GM18499 (cell line): ENCODE measurements around the gene VPS13D.

Source experiments
- ATAC-seq: cut with Tn5 transposase; IDR thresholded peaks from one replicate; pipeline ENCODE4 v1.9.1; 2021; ENCODE audit warnings: moderate number of reproducible peaks; ENCODE audit not compliant: insufficient read depth, unreplicated experiment

Gene VPS13D

DNA sequence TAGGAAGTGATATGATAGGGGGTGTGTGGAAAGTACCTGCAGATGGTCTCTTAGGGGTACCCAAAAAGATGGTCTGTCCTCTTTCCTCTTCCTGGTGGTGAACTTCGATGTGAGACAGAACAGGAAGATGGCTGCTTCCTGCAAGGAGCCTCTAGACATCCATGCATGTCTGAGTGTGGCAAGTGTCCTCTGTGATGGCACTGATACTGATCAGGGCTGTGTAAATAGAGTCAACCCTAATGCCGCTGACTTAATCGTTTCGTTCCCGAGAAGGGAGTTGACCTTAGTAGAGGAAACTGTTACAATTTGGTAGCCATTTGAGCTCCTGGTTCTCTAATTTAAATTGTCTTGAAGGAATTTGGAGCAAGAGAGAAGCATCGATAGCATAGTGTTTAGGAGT, 168.6 kb downstream of the VPS13D start:
- no peak for ATAC-seq

DNA sequence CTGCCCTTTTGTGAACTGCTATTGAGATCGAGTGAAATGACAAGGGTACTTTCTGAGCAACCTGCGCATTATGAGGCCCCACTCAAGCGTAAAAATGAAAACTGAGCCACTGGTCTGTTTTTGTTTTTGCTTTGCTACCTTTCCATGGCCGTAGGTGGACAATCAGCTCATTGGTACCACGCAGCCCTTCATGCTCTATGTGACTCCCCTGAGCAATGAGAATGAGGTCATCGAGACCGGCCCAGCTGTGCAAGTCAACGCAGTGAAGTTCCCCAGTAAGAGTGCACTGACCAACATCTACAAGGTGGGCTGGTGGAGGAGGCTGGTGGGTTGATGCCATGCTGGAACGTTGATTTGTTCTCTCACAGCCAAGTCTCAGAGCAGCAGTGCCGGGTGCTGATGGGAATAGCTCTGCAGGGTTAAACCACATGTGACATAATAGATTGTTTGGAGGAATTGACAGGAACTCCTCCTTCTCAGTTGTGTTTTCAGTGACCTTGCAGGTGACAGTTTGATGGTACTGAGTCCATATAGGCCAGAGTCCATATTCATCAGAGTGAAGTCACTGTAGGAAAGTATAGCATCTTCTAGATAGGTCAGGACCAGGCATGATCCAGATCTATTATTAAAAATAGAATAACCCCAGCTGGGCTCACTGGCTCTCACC, 170.3 kb downstream of the VPS13D start:
- ATAC-seq, result no peak

DNA sequence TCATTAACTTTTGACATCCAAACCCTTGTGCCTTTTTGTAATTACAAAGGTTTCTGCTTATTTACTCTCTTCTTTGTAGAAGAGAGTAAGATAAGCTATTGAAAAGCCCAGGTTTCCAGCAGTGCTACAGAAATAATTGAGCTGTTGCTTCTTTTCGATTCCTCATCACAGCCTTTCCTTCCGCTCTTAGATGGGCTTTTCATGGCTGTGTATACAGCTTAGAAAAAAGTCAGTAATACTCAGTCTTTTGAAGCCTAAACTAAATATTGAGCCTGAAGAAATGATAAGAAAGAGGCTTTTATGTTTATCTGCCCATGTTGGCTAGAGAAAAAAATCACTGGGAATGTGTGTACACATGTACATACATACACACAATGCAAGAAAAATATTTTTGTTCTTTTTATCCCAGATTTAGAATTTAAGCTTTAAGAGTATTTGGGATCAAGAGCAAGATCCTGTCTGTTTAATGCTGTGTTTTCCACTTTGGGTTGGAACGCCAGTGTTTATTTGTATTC, 172.4 kb downstream of the VPS13D start:
- no peak for ATAC-seq

DNA sequence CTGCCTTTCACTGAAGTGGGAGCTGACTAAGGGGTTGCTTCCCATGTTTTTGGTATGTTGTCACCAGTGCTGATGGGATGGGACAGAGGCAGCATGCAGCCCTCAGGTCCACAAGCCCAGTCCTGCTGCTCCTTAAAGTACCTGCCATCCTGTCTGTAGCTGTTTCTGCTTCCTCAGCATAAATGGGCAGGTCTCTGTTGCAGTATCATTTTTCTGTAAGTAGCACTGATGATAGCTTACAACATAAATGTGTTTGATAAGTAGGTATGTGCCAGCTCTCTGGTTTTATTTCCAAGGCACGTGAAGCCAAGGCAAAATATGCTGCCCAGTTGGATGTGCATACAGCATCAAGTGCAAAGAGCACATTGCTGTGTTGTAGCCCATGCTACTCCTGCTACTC, 173.0 kb downstream of the VPS13D start:
- ATAC-seq, result no peak

DNA sequence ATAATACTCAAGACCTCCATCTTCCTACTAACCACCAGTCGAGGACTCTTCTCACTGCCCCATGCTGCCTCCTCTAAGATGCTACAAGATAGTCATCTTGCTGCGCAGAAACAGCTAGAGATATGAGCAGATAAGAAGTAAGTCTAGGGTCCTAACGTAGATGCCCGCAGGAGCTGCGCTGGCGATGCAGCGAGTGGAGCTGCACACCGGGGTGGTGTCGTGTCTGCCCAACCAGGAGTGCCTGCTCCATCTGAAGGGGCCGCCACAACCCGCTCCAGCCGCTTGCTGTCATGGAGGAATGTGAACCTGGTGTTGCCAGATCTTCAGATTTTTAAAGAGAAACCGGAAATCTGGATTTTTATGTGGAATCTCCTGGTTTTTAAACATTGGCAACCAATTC, 175.1 kb downstream of the VPS13D start:
- ATAC-seq, result no peak

DNA sequence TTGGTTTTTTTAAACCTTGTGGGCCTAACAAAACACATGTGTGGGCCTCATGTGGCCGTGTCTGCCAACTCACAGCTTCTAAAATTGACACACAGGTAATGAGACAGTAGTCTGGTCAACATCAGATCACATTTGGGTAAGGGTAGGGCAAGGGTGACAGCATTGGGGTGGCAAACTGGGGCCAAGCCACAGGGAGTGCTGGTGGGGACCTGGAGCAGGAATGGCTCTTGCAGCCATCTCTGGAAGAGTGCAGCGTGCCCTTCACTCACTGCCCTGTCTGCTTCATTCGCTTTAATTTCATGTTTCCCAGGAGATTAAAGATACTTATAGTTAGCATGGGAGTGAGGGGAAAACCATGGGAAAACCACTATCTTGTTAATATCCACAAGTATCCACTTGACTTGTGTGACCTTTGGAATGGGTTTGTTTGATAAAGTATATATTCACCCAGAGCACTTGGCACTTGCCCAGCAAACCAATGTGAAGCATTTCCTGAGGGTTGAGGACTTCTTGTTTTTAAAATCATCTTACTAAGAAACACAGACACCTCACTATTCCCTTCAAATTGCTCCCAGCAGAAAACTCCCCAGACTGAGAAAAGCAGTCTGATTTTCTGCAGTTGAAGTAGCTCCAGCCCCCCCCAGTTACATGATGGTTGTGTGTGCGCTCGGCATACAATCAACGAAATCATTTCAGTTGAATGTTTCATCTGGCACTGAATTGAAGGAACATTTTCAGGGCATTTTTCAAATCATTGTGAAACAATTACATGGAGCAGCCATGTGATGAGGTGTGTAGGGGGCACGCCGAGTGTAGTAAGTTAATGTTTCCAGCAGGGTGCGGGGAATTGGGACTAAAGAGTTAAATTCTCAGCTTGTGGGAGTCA, 175.7 kb downstream of the VPS13D start:
- no peak for ATAC-seq

DNA sequence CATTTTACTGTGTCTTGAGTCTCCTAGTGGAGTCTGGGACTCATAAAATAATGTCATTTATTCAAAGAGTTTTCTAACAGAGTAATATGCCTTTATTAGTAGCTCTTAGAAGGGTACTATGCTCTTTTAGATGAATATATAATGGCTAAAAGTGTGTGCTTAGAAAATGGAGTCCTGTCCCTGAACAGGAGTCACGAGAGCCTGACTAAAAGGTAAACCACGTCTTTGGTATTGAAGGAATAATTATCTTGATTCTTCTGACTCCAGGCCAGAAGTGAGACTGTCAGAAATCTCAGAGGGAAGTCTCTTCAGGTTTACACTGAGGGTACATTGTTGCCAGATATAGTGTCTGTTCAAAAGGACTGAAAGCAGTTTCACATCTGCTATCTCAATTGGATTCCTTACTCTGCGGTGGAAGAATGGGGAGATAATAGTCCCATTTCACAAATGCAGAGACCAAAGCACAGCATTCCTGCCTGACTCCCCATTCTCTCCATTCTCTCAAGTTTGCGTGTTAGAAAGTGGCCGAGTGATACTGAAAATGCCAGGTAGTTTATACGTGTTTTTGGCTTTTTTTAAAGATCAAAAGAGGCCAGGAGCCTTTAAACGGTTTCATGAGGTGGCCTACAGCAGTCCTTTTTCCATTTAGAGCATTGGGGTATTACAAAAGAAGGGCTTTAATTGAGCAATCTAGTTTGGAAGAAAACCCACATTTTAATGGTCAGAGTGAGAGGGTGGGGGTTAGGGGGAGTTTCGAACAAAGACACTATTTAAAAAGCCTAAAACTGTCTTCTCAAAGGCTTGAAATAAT, 176.6 kb downstream of the VPS13D start:
- no peak for ATAC-seq

DNA sequence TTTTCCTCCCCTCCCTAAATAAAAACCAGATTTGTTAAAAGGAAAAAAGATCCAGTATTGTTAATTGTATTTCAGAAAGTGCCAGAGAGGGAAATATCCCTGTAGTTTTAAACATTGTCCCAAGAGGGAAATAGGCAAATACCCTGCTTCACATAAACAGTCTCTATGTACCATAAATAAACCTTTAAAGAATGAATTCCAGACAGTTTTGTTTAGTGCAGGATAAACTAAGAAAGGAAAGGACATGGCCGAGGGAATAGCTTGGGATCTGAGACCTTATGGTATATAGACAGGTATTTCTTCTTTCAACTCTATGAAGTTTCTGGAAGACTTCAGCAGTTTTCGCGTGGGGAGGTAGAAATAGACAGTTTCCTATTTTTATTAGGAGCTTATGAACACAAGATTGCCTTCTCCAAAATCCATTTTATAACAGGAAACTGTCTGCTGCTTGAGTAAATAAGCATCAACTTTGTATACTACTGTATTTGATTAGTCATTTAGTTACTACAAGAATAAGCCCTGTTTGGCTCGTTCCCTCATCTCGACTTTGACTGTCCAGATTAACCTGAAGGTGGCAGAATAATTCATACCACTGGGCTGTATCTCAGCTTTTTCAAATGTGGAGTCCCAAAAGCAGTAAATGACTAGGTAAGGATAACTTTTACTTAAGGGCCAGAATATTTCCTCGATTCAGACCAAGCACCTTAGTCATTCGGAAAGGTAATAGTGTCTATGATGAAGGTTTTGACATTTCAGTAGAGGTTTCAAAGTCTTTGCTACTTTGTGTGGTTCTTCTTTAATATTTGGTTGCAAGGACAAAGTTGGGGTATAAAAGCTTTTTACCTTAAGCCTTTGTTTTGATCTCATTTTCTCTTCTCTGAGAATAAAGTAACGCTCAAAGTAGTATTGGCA, 177.5 kb downstream of the VPS13D start:
- ATAC-seq, result no peak

DNA sequence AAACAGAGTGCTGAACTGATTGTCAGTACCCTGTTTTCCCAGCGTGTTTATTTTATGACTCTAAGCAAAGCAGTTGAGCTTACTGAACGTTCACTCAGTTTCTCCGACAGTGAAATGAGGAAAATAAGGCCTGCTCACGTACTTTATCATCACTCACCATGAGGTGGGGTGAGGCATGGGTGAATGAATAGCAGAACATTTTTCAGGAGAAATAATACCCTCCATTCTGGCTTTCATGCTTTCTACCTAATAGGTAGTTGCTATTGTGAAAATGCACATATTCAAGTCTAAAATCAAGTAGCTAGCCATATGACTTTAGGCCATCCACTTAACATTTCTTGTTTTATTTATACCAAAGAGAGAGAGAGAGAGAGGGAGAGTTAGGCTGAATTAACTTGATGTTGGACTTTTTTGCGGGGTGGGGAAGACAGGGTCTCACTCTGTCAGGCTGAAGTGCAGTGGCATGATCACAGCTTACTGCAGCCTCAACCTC, 178.2 kb downstream of the VPS13D start:
- ATAC-seq, result no peak

DNA sequence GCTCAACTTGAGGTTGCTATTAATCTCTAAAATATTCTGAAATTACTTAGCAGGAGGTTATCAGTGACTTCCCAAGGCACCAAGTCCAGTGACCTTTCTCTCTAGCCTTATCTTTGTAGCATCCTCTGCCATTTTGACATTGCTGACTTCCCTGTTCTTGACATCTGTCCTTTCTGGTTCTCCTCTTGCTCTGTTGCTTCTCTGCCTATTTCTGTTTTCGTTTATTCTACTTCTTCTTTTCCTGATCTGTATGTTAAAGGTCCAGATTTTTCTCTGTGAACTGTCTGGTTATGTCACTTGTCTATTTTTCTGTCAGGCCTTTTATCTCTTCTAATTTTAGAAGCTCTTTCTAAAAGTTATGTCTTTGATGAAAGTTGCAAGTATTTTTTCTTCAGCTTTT, 178.8 kb downstream of the VPS13D start:
- ATAC-seq, result no peak

DNA sequence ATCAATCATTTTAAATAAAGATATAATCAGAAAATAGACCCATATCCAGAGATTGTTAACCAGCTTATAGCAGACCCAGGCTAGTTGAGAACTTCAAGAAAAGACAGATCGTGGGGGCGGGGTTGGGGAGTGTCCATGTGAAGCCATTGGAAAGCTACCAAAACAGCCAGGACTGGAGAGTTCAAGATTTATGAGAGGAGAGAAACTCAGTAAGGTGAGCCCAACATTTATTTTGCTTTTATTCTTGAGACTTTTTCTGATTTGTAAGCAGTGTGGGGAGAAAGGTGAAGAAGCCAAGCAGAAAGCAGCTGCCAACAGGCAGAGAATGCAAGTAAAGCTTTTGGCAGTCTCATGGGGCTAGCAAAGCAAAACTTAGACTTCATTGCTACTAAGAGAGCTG, 179.9 kb downstream of the VPS13D start:
- ATAC-seq, result no peak

DNA sequence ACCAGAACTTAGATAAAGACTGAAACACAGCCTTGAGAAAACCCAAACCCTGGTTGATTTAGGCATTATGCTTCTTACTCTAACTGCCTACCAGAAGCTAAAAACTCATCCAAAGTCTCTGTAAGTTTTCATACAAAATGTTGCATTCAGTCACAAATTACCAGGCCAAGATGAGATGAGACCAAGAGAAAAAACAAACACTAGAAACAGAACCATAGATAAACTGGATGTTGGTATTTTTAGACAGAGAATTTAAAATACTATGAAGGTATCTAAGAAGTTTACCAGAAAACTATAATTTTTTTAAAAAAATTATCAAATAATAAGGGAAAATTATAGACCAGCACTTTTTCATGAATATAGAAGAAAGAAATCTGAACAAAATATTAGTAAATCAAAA, 180.5 kb downstream of the VPS13D start:
- ATAC-seq, result no peak

DNA sequence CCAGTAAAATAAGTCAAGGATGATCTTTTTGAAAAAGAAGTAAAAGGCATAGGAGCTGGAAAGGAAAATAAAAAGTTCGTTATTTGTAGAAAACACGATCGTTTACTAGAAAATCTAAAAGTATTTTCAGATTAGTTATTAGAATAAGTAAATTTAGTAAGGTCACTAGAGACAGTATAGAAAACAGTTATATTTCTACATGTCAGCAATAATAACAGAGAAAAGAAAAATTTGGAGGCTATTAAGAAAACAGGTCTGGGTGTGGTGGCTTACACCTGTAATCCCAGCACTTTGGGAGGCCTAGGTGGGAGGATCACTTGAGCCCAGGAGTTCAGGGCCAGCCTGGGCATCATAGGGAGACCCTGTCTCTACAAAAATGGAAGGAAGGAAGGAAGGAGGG, 181.3 kb downstream of the VPS13D start:
- ATAC-seq, result no peak

DNA sequence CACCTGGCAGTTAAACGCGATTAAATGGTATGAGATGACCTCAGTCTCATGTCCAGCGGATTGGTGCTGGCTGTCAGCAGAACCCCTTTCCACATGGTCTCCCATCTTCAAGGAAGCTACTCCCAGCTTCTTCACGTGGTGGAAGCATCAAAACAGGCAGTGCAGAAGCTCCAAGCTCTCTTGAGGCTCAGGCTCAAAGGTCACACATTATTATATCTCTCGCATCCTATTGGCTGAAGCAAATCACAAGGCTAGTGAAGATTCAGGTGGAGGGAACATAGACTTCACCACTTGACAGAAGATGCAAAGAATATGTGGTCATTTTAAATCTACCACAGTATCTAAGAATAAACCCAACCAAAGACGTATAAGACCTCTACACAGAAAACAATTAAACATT, 181.9 kb downstream of the VPS13D start:
- ATAC-seq, result no peak

DNA sequence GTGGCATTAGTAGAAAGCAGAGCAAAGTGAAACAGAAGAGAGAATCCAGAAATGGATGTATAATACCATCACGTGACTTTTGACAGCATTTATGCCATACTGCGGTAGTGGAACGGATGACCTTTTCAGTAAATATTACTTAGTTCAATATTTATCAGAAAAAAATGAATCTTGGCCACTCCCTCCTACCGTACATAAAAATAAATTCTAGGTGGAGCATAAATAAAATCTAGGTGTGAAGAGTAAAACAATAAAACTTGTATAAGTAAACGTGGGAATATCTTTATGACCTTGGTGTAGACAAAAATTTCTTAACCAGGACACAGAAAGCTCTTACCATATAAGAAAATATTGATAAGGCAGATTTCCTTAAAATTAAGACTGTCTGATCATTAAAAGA, 182.6 kb downstream of the VPS13D start:
- no peak for ATAC-seq

DNA sequence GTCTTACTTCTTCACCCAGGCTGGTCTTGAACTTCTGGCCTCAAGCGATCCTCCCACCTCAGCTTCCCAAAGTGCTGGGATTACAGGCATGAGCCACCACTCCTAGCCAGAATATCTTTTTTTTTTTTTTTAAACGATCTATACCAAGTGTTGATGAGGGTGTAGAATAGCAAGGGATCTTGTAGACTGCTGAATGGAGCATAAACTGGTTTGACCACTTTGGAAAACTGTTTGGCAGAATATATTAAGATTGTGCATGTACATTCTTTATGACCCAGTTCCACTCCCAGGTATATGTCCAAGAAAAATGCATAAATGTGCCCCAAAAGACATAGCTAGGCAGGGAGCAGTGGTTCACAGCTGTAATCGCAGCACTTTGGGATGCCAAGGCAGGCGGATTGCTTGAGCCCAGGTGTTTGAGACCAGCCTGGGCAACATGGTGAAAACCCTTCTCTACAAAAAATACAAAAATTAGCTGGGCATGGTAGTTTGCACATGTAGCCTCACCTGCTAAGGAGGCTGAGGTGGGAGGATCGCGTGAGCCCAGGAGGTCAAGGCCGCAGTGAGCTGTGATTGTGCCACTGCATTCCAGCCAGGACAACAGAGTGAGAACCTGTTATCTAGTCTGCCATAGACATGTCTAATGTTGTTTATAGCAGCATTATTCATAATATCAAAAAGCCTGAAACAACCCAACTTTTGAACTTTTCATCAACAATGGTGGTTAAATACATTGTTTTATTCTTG, 184.0 kb downstream of the VPS13D start:
- ATAC-seq, result no peak

DNA sequence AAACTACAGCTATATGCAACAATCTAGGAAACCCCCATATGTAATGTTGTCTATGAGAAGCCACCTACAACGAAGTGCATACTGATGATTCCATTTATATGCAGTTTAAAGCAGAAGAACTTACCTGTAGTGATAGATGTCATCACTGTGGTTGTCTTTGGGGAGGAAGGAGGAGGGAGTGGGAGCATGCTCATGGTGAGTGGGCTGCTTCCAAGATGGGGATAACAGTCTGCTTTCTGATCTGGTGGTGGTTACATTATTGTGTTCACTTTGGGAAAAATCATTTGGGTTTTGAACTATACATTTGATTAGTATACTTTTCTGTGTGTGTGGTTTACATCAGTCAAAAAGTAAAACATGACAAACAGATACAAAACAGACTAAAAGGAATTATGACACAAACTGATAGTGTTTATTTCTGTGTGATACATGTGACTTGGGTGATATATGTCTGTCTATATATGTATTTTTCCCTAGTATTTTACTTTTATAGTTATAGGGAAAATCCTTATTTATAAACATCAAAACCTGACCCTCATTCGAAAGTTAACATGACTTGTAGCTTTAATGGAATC, 184.7 kb downstream of the VPS13D start:
- ATAC-seq, result no peak

DNA sequence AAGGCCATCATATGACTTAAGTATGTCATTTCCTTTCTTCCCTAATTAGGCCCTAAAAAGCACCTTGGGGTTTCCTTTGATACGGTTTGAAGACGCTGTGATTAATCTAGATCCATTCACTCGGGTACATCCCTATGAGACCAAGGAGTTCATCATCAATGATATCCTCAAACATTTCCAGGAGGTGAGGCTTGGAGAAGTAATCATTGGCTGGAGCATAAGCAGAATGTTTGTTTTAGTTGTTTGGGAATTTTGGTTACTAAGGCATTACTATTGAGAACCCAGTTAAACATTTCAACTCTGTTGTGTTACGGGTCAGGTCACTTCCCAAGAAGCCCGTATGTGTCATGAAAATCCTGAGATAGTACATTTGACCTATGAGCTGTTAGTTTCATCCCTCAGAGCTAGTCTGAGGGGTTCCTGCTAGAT, 185.2 kb downstream of the VPS13D start:
- no peak for ATAC-seq

DNA sequence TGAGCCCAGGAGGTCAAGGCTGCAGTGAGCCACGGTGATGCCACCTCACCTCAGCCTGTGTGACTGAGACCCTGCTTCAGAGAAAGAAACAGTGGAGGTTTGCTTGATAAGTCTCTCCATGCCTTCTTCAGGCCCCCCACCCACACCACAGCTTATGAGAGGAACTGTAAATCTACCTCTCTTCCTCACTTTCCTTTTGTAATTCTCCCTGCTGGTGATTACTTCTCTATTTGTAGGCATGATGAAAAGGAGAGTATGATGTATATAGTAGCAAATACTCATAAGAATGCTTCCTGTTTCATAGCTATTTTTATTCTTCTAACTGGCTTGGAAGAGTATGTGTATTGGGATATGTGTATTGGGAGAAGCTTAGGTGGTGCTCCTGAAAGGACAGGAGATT, 186.3 kb downstream of the VPS13D start:
- ATAC-seq, result no peak
